SK-N-SH (cell line): ENCODE data around the gene IQCK. TPM values are rescaled to one million over a fixed set of nuclear protein-coding genes. Genes with fewer than 3 reads are reported as not detected.

ENCODE experiments used
- CTCF ChIA-PET: fragments of 300-600, 350-600 bp; formaldehyde crosslinking; extraction: SDS; loops from one replicate; lab custom pipeline; 2021; lab: Yijun Ruan, JAX
- POLR2A ChIA-PET: fragments of 350-600 bp; sonication (Branson Sonifier 250); formaldehyde crosslinking; extraction: SDS; loops from one replicate; lab custom pipeline; 2020; ENCODE audit warnings: antibody characterized with exemption, inconsistent platforms; lab: Yijun Ruan, JAX
- DNase-seq: peaks from one replicate; pipeline ENCODE4 v3.0.0; 2012
- H2AFZ ChIP-seq: fragments of 200-600 bp; sonication (generic); 2 replicates; pipeline ENCODE4 v1.8.1; 2016; ENCODE audit warnings: antibody characterized with exemption, mild to moderate bottlenecking, low read depth
- H3F3A ChIP-seq: fragments of 200-600 bp; sonication (generic); replicated peaks from 2 replicates; pipeline ENCODE3; 2016; ENCODE audit warnings: antibody characterized with exemption, mild to moderate bottlenecking; ENCODE audit not compliant: insufficient read depth
- H3K27ac ChIP-seq, 2 experiments: fragments of 200-500 bp in 1 of 2; fragments of 200-600 bp in 1 of 2; sonication (Bioruptor generic) in 1 of 2; sonication (generic), shearing (Covaris generic) in 1 of 2; 2 replicates each; pipeline versions ENCODE4 v1.5.1 to v1.6.1; 2014 to 2016; ENCODE audit warnings: low read depth in 2 of 2, inconsistent platforms in 1 of 2, low read length in 1 of 2, mild to moderate bottlenecking in 1 of 2, mixed read lengths in 1 of 2
- H3K27me3 ChIP-seq: fragments of 200-600 bp; sonication (generic), shearing (Covaris generic); 2 replicates; pipeline ENCODE4 v1.6.1; 2016; ENCODE audit warnings: mixed run types; ENCODE audit not compliant: insufficient read depth
- H3K36me3 ChIP-seq, 2 experiments: fragments of 200-500 bp in 1 of 2; fragments of 200-600 bp in 1 of 2; sonication (Bioruptor generic) in 1 of 2; sonication (generic) in 1 of 2; replicated peaks in 1 of 2; 2 replicates each; pipeline versions ENCODE3 to v1.5.1; 2014 to 2016; ENCODE audit warnings: low read length in 1 of 2, mild to moderate bottlenecking in 1 of 2; ENCODE audit not compliant: insufficient read depth in 2 of 2, control insufficient read depth in 1 of 2
- H3K4me1 ChIP-seq, 2 experiments: fragments of 200-500 bp in 1 of 2; fragments of 200-600 bp in 1 of 2; sonication (Bioruptor generic) in 1 of 2; sonication (generic), shearing (Covaris generic) in 1 of 2; 2 replicates each; pipeline versions ENCODE4 v1.5.1 to v1.6.1; 2014 to 2016; ENCODE audit warnings: low read depth in 1 of 2, low read length in 1 of 2, mixed run types in 1 of 2; ENCODE audit not compliant: insufficient read depth in 2 of 2, control insufficient read depth in 1 of 2
- H3K4me2 ChIP-seq: fragments of 200-600 bp; sonication (generic), shearing (Covaris generic); 2 replicates; pipeline ENCODE4 v1.6.1; 2017; ENCODE audit warnings: mixed run types
- H3K4me3 ChIP-seq, 2 experiments: fragments of 200-500 bp in 1 of 2; fragments of 200-600 bp in 1 of 2; sonication (Bioruptor generic) in 1 of 2; sonication (generic), shearing (Covaris generic) in 1 of 2; 2 replicates each; pipeline versions ENCODE4 v1.5.1 to v1.8.1; 2014 to 2016; ENCODE audit warnings: low read depth in 2 of 2, inconsistent platforms in 1 of 2, low read length in 1 of 2, mild to moderate bottlenecking in 1 of 2, mixed read lengths in 1 of 2, moderate library complexity in 1 of 2
- H3K79me2 ChIP-seq: fragments of 200-600 bp; sonication (generic); 2 replicates; pipeline ENCODE4 v1.8.1; 2017; ENCODE audit warnings: mild to moderate bottlenecking; ENCODE audit not compliant: insufficient read depth
- H3K9ac ChIP-seq: fragments of 200-600 bp; sonication (generic); 2 replicates; pipeline ENCODE4 v1.6.1; 2017; ENCODE audit warnings: mixed run types
- H3K9me2 ChIP-seq: fragments of 200-600 bp; sonication (generic); 2 replicates; pipeline ENCODE4 v1.6.1; 2017; ENCODE audit warnings: mixed run types
- H3K9me3 ChIP-seq: fragments of 200-600 bp; sonication (generic); 2 replicates; pipeline ENCODE4 v1.6.1; 2017; ENCODE audit warnings: mixed run types, mild to moderate bottlenecking, moderate library complexity
- H4K20me1 ChIP-seq: fragments of 200-600 bp; sonication (generic); 2 replicates; pipeline ENCODE4 v1.6.1; 2017; ENCODE audit warnings: mild to moderate bottlenecking, mixed run types; ENCODE audit not compliant: insufficient read depth
- ELF1 ChIP-seq: IDR thresholded peaks from 2 replicates; pipeline ENCODE4 v1.4.0; 2012
- EZH2phosphoT487 ChIP-seq: fragments of 200-600 bp; sonication (generic); IDR thresholded peaks from 2 replicates; pipeline ENCODE4 v1.6.1; 2017; ENCODE audit warnings: low read depth, mixed run types, mild to moderate bottlenecking, antibody characterized with exemption, moderate library complexity, borderline replicate concordance
- GABPA ChIP-seq: IDR thresholded peaks from 2 replicates; pipeline ENCODE4 v1.4.0; 2012; ENCODE audit warnings: low read depth, mild to moderate bottlenecking
- JUND ChIP-seq: IDR thresholded peaks from 2 replicates; pipeline ENCODE4 v1.4.0; 2012
- MAX ChIP-seq: IDR thresholded peaks from 2 replicates; pipeline ENCODE4 v1.4.0; 2012; ENCODE audit warnings: low read depth
- MEF2A ChIP-seq: IDR thresholded peaks from 2 replicates; pipeline ENCODE4 v1.4.0; 2012; ENCODE audit warnings: low read depth, borderline replicate concordance
- NRF1 ChIP-seq: IDR thresholded peaks from 2 replicates; pipeline ENCODE4 v1.6.1; 2012; ENCODE audit warnings: low read depth, mild to moderate bottlenecking, low read length
- POLR2AphosphoS5 ChIP-seq: IDR thresholded peaks from 2 replicates; pipeline ENCODE4 v1.6.1; 2012; ENCODE audit warnings: low read depth, low read length
- RAD21 ChIP-seq: IDR thresholded peaks from 2 replicates; pipeline ENCODE4 v1.6.1; 2012; ENCODE audit warnings: mild to moderate bottlenecking, low read length
- USF1 ChIP-seq: IDR thresholded peaks from 2 replicates; pipeline ENCODE4 v1.4.0; 2012; ENCODE audit warnings: low read depth, borderline replicate concordance
- WGBS: methylation state at CpG from one replicate; pipeline ENCODE4 v1.1.6; 2017; ENCODE audit warnings: low lambda C conversion rate; 5-methylcytosine and 5-hydroxymethylcytosine counted together
- polyA plus RNA-seq, 3 experiments: library from polyadenylated mRNA; depleted of rRNA; stranded (reverse); fragments of >200 nt; gene quantifications; 2 replicates each; pipeline ENCODE4 v1.2.3, GENCODE V29; 2012
- TF ChIP-seq, protein P1 (sequence below): IDR thresholded peaks from 2 replicates; pipeline ENCODE4; 2012

The IQCK gene
- polyA plus RNA-seq, 1 of the 3 experiments (the other 2 are of a cell fraction) = 7.3 TPM

- WGBS = 94% methylated on average over 3 of the region's 3 CpGs
- Histone ChIP-seq H4K20me1 (no peaks in the 10 kb centered on the region), H2AFZ (no peak overlapping the region), H3K27me3 (no peaks in the 10 kb centered on the region), H3F3A (no peaks in the 10 kb centered on the region), H3K9me3 (no peaks in the 10 kb centered on the region), H3K9me2 (no peaks in the 10 kb centered on the region), H3K4me3 (no peak overlapping the region), H3K4me2 (no peak overlapping the region), H3K4me1 (no peaks in the 10 kb centered on the region), H3K27ac (no peak overlapping the region), H3K79me2 (no peaks in the 10 kb centered on the region), H3K9ac (no peak overlapping the region), H3K36me3 (no peaks in the 10 kb centered on the region)
- CTCF ChIA-PET = no interaction called here
- DNase-seq = no peak
- TF ChIP-seq NRF1 = no peak
- TF ChIP-seq USF1 = no peak
- TF ChIP-seq GABPA = no peak
- no peak for TF ChIP-seq ELF1
- TF ChIP-seq, protein P1, sequence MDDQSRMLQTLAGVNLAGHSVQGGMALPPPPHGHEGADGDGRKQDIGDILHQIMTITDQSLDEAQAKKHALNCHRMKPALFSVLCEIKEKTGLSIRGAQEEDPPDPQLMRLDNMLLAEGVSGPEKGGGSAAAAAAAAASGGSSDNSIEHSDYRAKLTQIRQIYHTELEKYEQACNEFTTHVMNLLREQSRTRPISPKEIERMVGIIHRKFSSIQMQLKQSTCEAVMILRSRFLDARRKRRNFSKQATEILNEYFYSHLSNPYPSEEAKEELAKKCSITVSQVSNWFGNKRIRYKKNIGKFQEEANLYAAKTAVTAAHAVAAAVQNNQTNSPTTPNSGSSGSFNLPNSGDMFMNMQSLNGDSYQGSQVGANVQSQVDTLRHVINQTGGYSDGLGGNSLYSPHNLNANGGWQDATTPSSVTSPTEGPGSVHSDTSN = no peak
- no peak for TF ChIP-seq RAD21
- no peak for TF ChIP-seq MEF2A
- POLR2A ChIA-PET = no interaction called here
These were observed 10.5 kb downstream of the IQCK start for GRCh38 chr16:19728636-19728965.

DNA sequence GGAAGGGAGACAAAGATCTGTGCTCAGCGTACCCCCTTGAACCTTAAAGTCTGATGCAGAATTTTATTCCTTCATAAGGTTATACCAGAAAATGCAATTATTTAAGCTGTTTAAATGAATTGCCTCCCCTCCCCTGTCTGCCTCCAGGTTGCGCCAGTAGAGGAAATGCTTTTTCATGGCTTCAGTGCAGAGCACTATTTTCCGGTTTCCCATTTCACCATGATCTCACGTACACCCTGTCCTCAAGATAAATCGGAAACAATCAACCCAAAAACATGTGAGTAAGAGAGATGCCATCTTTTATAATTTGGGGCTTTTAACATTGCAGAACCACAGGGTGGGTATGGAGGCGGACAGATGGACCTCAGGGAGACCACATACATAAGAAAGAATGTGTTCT, 15.5 kb downstream of the IQCK start:
- ChIA-PET POLR2A (no interaction called here), CTCF (interaction anchor here (1.3 kb wide), 1 partner anchor 153 kb away, joined by 3 read pairs; no protein-coding TSS in a partner anchor)
- Histone ChIP-seq H3K4me1 (no peaks in the 10 kb centered on the region), H3K27me3 (no peaks in the 10 kb centered on the region), H3K27ac (no peak overlapping the region), H3K79me2 (no peaks in the 10 kb centered on the region), H3K9me3 (no peaks in the 10 kb centered on the region), H3K4me2 (no peak overlapping the region), H3K36me3 (peaks cover 0 to 8% of the 10 kb centered on the region in 2 experiments), H3K9ac (no peak overlapping the region), H3F3A (no peaks in the 10 kb centered on the region), H4K20me1 (no peaks in the 10 kb centered on the region), H2AFZ (no peak overlapping the region), H3K4me3 (no peak overlapping the region), H3K9me2 (no peaks in the 10 kb centered on the region)
- no peak for TF ChIP-seq MAX
- no peak for TF ChIP-seq EZH2phosphoT487
- no peak for TF ChIP-seq JUND
- TF ChIP-seq USF1 = no peak
- no peak for TF ChIP-seq POLR2AphosphoS5
- no peak for DNase-seq
- over 99% methylated on average over 6 of the region's 6 CpGs for WGBS
